HG03045 (cell line): ENCODE results near the gene RGL1.

Experiments used
- ATAC-seq: cut with Tn5 transposase; IDR thresholded peaks from one replicate; pipeline ENCODE4 v1.9.1; 2021; ENCODE audit warnings: mild to moderate bottlenecking, moderate library complexity; ENCODE audit not compliant: unreplicated experiment

The RGL1 gene

GRCh38 chr1:183885142-183885735 is 80.3 kb downstream of the RGL1 start:
- ATAC-seq: no peak

GRCh38 chr1:183886083-183886828 is 81.3 kb downstream of the RGL1 start:
- no peak for ATAC-seq

GRCh38 chr1:183886853-183887252 is 81.9 kb downstream of the RGL1 start:
- no peak for ATAC-seq

- no peak for ATAC-seq
Measured at GRCh38 chr1:183887826-183888819, 83.2 kb downstream of the RGL1 start.

- no peak for ATAC-seq
Measured at GRCh38 chr1:183889095-183889494, 84.2 kb downstream of the RGL1 start.

- ATAC-seq: peak; percentile 81
Measured at GRCh38 chr1:183891158-183891856, 86.4 kb downstream of the RGL1 start.

GRCh38 chr1:183892351-183892793 is 87.5 kb downstream of the RGL1 start:
- no peak for ATAC-seq

GRCh38 chr1:183893561-183894289 is 88.8 kb downstream of the RGL1 start:
- no peak for ATAC-seq

GRCh38 chr1:183894290-183894565 is 89.3 kb downstream of the RGL1 start:
- no peak for ATAC-seq

- no peak for ATAC-seq
Measured at GRCh38 chr1:183896466-183897048, 91.6 kb downstream of the RGL1 start.

- ATAC-seq: peak; percentile 10
Measured at GRCh38 chr1:183898001-183898396, 93.1 kb downstream of the RGL1 start.

- ATAC-seq: no peak
Measured at GRCh38 chr1:183898610-183899009, 93.7 kb downstream of the RGL1 start.

- ATAC-seq: no peak
Measured at GRCh38 chr1:183901748-183902330, 96.9 kb downstream of the RGL1 start.

- ATAC-seq: peak; percentile 49
Measured at GRCh38 chr1:183903101-183903500, 98.2 kb downstream of the RGL1 start.

GRCh38 chr1:183905508-183906113 is 100.7 kb downstream of the RGL1 start:
- ATAC-seq: no peak

GRCh38 chr1:183907070-183907469 is 102.2 kb downstream of the RGL1 start:
- ATAC-seq: no peak

- no peak for ATAC-seq
Measured at GRCh38 chr1:183908079-183908478, 103.2 kb downstream of the RGL1 start.

GRCh38 chr1:183909672-183910071 is 104.8 kb downstream of the RGL1 start:
- no peak for ATAC-seq

- peak; percentile 16 for ATAC-seq
Measured at GRCh38 chr1:183910845-183911244, 105.9 kb downstream of the RGL1 start.
